ELF-1 (cell line): Measurements from ENCODE around the gene CDH20.

Experiments
- DNase-seq: peaks from one replicate; pipeline ENCODE4 v3.0.0-alpha.2; 2016; ENCODE audit warnings: low read depth, low spot score

The CDH20 gene

DNA sequence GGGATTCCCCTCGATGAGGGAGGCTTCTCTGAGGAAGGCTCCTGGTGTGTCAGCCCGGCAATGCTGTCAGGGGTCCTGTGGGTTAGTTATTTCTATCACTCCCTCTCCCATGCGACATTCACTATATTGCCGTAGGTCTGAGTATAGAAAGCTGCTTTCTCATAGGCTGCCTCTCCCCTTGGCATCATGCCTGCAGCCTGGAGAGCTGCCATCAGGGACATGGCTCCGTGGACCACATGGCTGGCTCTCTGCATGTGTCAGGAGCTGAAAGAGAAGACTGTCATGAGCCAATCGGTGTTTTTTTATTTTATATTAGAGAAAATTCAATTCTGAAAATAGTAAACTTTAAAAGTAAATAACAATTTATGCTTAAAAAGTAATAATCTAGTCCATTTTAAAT, 198.0 kb downstream of the CDH20 start:
- DNase-seq: no peak

DNA sequence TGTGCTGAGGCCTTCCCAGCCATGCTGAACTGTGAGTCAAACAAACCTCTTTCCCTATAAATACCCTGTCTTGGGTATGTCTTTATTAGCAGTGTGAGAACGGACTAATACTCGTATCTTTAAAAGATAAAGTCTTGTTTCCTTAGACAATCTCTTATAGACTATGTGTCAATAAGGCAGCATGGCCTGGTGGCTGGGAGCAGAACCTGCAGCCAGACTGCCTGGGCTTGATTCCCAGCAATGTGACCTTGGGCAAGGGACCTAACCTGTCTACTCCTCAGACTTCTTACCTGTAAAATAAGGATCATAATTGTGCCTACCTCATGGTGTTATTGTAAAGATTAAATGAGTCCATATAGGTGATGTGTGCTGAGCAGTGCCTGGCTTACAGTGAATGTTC, 198.7 kb downstream of the CDH20 start:
- no peak for DNase-seq

DNA sequence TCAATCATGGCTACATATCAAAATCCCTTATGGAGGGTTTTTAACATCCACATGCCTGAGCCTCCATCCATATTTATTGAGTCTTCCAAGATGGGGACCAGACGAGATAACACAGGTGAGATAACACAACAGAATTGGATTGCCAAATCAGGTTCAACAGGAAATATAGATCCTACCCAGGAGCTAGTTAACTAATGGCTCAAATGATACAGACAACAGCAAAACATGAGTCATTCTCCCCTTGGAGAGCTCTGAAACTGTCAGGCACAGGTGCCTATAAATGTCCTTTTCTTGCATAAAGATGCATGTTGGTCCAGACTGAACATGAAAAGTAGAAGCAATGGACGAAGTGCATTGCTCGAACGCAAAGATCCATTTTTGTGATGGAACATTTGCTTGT, 202.2 kb downstream of the CDH20 start:
- no peak for DNase-seq

DNA sequence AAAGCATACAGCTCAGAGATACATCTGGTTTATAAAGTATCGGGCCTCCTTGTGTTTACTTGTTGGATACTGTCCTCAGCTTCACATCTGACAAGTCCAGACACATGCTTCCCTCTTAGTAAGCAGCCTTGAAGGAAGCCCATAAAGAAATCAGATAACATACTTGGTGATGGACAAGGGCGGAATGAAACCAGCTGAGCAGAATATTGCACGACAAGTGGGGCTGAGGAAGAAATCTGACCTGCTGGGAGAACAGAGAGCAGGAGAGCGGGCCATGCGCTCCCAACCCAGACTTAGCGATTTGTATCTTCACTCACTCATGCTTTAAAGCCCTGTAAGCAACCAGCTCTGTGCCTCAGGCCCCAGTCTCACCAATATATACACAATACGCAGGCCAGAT, 208.4 kb downstream of the CDH20 start:
- no peak for DNase-seq

DNA sequence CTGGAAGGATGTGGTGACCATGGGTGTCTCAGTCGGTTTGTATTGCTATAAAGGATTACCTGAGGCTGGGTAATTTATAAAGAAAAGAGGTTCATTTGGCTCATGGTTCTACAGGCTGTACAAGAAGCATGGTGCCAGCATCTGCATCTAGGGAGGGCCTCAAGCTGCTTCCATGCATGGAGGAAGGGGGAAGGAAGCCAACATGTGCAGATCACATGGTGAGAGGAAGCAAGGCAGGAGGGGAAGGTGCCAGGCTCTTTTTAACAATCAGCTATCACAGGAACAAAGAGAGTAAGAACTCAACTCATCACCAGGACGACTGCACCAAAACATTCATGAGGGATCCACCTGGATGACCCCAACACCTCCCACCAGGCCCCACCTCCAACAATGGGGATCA, 209.4 kb downstream of the CDH20 start:
- no peak for DNase-seq

DNA sequence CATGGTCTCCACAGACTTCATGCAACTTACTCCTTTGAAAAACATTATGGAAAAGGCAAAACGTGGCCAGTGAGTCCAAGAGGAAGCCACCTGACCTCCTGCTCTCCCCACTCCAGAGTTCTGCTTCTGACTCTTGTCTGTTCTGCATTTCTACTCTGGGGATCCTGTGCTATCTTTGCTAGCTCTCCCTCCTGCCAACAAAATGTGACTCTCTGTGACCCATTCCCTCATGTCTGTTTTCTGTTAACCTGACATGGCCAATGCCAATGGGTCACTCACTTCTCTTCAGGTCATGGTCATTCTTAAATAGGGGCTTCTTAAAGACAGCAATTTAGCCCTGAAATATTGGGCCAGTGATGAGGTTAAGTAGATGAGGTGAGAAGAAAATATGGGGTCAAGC, 210.3 kb downstream of the CDH20 start:
- DNase-seq: no peak

DNA sequence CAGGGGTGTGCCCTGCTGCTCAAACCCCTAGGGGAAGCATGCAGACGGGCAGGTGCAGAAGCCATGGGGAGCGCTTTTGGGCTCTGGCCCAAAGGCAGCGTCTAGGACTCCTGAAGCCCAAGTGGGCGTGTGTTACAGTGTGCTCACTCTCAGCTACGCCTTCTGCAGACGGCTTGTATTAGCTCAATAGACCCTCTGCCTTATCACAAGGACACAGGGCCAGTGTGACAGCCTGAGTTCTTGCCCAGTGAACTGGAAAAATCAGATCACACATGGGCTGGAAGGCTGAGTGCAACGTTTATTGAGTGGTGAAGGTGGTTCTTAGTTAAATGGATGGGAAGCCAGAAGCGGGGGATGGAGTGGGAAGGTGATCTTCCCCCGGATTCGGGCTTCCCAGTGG, 210.9 kb downstream of the CDH20 start:
- DNase-seq: no peak

DNA sequence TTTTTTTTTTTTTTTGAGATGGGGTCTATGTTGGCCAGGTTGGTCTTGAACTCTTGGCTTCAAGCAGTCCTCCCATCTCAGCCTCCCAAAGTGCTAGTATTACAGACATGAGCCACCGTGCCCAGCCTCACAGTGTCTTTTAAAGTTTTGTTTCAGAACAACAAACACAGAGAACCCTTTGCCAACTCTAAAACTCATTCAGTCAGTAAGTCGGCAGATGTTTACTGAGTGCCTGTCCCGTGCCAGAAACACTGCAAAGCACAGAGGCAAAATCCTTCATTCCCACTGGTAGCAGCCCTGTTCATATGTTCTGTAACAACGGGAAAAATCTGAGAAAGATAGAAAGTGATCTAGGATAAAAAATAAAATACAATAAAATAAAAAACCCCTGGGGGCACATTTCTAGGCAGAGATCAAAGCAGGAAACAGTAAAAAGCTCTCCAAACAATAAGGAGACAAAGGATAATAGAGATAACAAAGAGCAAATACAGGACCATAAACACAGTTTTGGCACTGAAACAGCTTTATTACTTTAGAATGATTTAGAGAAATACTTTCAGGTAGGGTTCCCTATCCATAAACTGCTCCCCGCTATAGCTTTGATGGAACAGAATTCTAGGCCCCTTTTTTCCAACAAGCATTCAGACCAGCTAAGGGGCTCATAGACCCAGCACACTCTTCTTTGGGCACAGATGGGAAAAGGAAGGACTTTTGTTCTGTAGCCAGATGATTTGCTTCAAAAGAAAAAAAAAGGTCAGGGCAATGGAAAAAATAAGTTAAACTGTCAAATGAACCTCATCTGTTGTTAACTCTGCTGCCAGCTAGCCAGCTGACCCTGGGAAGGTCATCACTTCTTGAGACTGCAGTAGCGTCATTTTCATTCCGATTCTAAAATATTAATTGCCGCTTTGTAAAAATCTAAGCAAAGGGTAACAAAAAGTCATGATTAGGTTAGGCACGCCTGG, 212.3 kb downstream of the CDH20 start:
- no peak for DNase-seq

DNA sequence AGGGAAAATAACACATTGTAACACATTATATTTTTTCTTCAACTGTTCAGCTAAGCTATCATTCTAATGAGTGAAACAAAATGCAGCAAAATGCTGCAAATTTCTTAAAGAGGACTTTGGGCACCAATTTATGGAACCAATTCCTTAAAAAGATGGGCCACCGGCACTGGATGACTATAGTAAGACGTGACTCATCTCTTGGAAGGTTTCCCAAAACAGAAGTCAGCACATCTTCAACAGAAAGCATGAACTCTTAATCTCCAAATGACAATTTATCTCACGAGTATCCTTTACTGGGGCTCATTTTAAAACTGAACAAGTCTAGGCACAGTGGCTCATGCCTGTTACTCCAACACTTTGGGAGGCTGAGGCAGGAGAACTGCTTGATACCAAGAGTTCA, 213.4 kb downstream of the CDH20 start:
- no peak for DNase-seq

DNA sequence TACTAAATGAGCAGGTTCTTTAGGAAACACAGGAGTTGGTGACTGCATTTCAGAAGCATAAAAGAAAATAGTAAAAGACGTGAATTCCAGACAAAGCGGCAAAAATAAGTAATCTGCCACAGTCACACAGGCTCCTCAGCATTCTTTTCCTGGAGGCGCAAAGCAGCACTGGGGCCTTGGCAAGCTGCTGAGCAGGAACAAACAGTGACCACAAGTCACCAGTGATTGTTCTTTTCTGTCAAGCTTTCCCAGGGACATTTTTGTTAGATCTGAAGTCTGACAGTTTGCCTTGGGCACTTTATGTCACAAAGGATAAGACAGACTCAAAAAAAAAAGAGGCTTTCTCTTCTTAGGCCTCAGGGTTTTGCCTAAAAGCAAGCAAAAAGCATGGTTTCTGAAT, 216.2 kb downstream of the CDH20 start:
- DNase-seq: peak; percentile 76

DNA sequence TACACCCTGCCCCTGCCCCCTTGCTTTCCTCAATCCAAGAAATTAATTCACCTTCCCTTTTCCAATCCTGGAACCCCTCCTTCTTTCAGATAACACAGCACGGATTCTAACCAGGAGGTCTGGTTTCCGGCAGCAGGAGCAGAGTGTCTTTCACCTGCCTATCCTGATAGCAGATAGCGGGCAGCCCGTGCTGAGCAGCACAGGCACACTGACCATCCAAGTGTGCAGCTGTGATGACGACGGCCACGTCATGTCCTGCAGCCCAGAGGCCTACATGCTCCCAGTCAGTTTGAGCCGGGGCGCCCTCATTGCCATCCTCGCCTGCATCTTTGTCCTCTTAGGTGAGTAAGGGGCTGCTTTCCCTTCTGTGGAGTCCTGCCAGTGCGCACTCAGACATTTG, 216.7 kb downstream of the CDH20 start:
- DNase-seq: peak; percentile 57

DNA sequence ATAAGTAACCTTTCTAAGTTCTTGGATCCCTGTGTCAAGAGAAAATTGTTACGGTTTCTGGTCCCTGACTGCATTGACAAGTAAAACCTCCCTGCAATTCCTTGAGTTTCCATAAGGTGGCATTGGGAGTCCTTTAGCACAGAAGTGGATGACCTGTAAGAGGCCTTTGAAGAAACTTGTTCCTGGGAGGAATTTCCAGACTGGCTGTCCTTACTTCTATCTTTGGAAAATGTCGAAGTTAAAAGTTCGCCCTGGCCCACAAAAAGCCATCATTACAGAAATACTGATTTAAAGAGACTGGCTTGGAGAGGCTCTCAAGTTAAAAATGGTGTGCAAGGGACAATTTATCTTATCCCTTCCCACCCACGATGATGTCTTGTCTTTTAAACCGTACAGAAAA, 218.4 kb downstream of the CDH20 start:
- DNase-seq: peak; percentile 69

DNA sequence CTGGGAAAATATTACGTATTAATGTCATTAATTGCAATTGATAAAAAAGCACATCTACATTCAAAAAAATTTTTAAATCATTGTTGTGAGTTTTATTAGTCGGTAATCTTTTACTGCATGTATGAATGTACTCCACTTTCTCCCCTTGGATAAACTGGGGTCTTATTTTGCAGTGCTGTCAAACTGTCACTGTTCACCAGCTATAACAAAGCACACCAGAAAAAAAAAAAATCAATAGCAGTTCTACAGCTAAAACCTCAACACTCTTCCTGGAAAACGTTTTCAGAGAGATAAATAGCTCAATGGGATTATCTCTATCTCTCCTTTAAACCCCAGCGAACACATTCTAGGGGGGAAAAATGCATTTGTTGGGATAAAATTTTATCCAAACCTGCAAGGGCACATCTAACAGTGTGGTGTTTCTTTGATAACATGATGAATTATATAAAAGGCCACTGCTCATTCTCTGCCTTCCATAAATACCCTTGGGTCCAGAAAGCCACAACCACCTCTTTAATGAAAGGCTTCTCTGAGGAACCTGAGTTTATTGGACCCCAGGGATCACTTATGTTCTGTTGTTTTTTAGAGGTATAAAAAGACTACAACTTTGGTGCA, 219.9 kb downstream of the CDH20 start:
- DNase-seq: no peak

DNA sequence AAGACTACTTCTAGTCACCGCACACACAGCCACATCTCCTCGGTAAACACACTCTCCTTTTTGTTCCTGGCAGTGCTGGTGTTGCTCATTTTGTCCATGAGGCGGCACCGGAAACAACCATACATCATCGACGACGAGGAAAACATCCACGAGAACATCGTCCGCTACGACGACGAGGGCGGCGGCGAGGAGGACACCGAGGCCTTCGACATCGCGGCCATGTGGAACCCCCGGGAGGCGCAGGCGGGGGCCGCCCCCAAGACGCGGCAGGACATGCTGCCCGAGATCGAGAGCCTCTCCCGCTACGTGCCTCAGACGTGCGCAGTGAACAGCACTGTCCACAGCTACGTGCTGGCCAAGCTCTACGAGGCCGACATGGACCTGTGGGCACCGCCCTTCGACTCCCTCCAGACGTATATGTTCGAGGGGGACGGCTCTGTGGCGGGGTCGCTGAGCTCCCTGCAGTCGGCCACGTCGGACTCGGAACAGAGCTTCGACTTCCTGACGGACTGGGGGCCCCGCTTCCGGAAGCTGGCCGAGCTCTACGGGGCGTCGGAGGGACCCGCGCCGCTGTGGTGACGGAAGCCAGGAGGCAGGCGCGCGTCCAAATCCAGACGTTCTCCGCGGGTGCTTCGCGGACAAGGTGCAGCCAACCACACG, 221.0 kb downstream of the CDH20 start:
- DNase-seq: no peak

DNA sequence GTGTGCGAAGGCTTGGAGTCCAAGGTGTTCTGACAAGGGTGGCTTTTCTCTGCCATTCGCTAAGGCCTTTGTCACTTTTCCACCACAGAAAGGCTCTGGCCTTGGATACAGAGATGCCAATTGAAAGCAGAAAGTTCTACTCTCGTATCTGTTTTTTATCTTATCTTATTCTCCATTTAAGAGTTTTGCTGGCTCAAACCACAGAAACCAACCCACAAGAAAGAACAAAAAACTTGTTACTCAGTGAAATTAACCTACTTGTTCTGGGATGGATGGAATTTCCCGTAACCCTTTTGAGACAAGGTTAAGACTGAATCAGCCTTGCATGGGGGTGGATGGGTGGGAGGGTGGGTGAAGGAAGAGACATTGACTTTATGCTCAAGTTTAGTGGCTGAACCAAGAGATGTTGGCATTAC, 221.7 kb downstream of the CDH20 start:
- no peak for DNase-seq

DNA sequence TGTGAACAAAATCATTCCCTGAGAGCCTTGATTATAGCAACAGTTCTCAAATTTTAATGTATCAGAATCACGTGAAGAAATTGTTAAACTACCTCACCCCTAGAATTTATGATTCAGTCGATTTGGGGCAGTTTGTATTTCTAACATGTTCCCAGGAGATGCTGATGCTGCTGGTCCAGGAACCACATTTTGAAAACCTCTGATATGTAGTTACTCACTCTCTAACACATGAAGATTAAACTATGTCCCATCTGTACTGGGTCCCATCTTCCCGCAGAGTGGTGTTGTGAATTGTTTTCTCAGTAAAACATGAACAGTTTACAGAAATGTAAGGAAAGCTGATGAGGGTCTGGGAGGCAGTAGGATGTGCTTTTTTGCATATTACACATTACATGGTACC, 223.1 kb downstream of the CDH20 start:
- DNase-seq: no peak

DNA sequence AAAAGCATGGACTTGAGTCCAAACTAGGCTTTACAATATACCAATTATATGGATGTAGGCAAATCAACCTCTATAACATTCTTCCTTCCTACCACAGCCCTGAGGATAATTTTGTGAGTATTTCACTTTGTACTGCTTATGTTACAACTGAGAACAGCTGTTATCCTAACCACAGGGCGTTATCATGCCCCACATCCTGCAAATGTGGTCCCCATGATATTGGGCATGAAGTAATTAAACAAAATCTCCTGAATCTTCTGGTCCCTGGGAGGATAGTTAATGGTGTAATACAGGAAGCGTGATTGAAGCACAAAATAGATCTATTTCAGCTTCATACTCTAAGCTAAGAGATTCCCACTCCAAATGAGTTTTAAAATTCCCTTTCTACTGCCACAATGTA, 223.6 kb downstream of the CDH20 start:
- no peak for DNase-seq

DNA sequence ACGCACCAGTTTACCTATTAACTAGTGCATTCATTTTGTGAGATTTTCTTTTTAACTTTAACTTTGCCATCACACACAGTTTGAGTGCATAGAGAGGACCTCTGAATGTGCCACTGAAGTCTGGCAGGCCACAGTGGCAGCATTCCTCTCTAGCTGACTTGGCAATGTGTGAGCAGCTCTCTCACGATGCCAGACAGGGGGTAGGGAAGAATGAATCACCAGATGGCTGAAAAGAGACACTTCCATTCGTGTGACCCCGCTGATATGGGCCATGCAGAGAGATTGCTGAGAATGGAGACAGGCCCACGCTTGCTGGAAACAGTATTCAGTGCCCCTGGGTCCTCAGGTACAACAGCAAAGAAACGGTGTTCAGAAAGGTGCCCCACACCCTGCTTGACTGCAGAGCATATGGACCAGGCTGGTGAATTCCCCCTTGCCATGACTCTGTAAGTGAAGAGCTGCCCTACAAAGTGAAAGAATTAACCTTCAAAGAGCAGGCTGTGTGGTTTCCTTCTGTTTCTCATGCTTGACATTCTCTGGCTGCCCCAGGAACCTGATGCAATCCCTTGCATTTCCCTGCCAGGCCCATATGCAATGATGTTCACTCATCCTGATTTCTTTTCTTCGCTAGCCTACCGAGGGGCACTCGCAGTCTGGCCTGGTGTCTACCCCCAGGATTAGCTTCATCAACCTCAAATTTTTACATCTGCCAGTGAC, 236.1 kb downstream of the CDH20 start:
- peak; percentile 23 for DNase-seq

DNA sequence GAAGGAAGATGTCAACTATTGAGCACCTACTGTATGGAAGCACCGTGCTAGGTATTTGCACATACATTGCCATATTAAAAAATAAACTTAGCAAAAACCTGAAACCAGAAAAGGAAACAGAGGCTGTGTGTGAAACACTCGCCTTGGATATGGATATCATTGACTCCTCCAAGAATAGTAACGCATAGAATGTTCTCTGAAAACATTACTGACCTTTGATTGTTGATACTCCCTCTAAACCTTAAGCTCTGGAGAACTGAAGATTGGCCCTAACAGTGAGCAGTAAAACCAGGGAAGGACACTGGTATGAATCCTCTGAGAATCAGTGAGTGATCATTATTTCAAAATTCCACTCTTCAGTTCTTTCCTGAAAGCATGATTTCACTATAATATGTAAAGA, 236.8 kb downstream of the CDH20 start:
- DNase-seq: no peak

DNA sequence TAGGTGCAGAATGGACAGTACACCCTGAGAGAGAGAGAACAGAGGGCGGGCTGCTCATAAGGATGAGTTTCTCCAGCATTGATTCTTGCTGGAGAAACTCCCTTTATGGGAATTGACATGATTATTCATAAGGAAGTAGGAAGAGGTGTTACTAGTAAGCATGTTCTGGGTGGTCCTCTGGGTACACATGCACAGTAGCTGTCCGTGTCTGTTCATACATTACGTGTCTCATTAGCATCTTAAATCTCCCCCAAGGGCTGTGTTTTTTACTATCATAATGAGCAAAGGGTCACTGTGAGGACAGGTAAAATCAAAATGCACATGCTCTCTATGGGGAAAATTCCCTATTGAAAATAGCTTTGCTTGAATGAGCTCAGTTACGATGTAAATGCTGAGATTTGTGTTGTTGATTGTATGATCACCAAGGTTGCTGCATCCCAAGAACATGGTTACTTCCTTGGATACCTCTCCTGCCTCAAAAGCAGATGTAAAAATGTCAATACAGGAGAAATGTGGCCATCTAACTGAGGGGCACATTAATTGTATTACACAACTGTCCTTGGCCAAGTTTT, 238.9 kb downstream of the CDH20 start:
- no peak for DNase-seq

DNA sequence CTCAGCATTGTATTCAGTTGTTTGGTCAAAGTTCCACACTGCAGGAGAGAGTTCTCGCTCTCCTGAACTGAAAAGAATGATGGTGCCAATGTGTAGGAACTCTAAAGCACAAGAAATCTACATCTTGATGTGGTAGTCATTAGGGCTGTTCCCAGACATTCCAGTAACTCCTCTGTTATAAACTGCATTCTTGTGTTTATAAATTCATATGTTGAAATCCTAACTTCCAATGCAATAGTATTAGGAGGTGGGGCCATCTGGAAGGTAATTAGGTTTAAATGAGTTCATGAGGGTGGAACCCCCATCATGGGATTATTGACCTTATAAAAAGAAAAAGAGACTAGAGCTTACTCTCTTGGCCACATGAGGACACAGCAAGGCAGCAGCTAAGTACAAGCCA, 239.6 kb downstream of the CDH20 start:
- DNase-seq: no peak

DNA sequence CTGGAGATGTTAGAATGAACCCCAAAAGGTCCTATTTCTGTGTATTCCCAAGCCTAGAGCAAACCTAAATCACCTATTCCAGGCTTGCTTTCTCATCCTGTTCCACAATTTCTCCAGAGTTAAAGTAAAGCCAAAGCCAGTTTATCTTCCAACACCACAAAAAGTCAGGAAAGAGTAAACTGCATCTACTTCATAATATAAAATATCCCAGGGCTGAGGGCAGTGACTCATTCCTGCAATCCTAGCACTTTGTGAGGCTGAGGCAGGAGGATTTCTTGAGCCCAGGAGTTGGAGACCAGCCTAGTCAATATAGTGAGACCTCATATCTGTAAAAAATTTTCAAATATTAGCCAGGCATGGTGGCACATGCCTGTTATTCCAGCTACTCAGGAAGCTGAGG, 241.4 kb downstream of the CDH20 start:
- no peak for DNase-seq
